Sigmoid colon (tissue), 4 donors: ENCODE measurements around the gene TBX15.

Experiments
- EP300 ChIP-seq, 4 donors: sonication (generic); formaldehyde crosslinking; IDR thresholded peaks; one replicate each; pipeline ENCODE4 v1.6.1; 2017; ENCODE audit warnings: antibody characterized with exemption in 4 of 4
- TF ChIP-seq, protein P1 (sequence below), 4 experiments: fragments of 450-650 bp in 3 of 4; fragments of 200-600 bp in 1 of 4; IDR thresholded peaks; one replicate each; pipeline ENCODE4 v1.5.1; 2016 to 2019; ENCODE audit warnings: antibody characterized with exemption in 4 of 4, mild to moderate bottlenecking in 3 of 4, moderate library complexity in 2 of 4

DNA sequence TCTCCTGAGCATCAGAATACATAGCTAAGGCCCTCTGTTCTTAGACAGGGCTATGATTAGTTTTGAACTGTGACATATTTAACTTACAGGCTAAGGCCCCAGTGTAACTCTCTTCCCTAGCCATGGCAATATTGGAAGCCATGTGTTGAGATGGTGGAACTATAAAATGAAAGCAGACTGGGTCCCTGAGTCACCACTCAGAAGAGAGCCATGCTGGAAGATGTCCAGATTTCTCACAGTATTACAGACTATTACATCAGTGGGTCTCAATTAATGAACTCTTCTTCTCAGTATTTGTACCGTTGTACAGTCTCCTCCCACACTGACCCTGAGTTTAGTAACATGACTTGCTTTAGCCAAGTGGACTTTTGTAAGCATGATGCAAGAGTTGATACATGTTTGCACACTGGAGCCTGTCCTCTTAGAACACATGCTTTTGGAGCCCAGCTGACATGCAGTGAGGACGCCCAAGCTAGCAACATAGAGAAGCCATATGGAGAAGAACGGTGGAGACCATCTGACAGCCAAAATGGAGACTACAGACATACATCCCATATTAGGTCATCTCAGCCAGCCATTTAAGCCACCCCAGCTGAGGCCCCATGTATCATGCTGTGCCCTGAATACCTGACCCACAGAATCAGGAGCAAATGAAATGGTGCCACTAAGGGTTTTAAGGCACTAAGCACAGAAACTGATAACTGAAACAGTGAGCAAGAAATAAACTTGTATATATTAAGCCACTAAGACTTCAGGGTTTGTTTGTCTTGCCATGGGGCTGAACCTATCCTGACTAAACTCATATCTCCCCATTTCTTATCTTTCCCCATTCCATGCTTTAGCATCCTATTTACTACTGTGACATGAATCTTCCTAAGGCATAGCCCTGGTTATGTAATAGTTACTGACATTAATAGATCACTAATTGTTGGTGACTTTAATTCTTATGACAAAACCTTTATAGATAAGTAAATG is 24.4 kb downstream of the TBX15 start:
- TF ChIP-seq EP300 (IDR thresholded peaks at IDR 0.05): no peak
- TF ChIP-seq, protein P1, sequence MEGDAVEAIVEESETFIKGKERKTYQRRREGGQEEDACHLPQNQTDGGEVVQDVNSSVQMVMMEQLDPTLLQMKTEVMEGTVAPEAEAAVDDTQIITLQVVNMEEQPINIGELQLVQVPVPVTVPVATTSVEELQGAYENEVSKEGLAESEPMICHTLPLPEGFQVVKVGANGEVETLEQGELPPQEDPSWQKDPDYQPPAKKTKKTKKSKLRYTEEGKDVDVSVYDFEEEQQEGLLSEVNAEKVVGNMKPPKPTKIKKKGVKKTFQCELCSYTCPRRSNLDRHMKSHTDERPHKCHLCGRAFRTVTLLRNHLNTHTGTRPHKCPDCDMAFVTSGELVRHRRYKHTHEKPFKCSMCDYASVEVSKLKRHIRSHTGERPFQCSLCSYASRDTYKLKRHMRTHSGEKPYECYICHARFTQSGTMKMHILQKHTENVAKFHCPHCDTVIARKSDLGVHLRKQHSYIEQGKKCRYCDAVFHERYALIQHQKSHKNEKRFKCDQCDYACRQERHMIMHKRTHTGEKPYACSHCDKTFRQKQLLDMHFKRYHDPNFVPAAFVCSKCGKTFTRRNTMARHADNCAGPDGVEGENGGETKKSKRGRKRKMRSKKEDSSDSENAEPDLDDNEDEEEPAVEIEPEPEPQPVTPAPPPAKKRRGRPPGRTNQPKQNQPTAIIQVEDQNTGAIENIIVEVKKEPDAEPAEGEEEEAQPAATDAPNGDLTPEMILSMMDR (IDR thresholded peaks at IDR 0.05): no peak
